ENCODE measurements around the gene ZBTB7A.

ZBTB7A gene

GRCh38 chr19:4038661-4039423, 27.9 kb downstream of the ZBTB7A start:
- FAIRE-seq (no peak), DNase-seq (ENCODE audit: low spot score) (no peak)

DNA sequence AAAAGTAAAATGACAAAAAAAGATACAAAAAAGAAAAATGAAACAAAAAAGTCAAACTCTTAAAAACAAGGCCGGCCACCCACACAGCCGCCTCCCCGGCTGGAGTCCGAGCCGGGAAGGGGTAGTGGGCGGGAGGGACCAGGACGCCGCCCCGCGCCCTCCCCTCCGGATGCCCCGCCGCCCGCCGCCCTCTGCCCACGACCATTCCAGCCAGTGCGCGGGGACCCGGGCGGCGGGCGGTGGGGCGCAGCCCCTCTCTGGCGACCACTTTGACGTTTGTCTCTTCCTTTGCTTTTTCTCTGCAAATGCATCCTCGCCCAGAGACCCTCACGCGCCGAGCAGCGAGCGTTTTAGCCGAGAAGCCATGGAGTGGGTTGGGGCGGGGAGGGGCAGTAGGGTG, 28.6 kb downstream of the ZBTB7A start:
- DNase-seq (ENCODE audit: low spot score) (no peak), FAIRE-seq (no peak)

DNA sequence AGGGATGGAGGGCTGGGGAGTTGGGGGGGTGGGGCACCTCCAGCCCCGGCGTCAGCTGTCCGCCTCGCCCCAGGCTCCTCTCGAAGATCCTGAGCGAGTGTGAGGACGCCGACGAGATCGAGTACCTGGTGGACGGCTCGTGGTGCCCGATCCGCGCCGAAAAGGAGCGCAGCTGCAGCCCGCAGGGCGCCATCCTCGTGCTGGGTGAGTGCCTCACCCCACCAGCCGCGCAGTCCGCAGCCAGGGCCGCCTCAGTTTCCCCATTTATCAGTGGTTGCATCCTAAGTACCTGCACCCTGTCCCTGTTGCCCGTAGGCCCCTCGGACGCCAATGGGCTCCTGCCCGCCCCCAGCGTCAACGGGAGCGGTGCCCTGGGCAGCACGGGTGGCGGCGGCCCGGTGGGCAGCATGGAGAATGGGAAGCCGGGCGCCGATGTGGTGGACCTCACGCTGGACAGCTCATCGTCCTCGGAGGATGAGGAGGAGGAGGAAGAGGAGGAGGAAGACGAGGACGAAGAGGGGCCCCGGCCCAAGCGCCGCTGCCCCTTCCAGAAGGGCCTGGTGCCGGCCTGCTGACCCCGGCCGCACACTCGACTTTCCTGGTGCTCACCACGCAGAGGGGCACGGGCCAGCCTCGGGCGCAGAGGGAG, 29.3 kb downstream of the ZBTB7A start:
- no peak for FAIRE-seq
- DNase-seq (ENCODE audit: low spot score): no peak

DNA sequence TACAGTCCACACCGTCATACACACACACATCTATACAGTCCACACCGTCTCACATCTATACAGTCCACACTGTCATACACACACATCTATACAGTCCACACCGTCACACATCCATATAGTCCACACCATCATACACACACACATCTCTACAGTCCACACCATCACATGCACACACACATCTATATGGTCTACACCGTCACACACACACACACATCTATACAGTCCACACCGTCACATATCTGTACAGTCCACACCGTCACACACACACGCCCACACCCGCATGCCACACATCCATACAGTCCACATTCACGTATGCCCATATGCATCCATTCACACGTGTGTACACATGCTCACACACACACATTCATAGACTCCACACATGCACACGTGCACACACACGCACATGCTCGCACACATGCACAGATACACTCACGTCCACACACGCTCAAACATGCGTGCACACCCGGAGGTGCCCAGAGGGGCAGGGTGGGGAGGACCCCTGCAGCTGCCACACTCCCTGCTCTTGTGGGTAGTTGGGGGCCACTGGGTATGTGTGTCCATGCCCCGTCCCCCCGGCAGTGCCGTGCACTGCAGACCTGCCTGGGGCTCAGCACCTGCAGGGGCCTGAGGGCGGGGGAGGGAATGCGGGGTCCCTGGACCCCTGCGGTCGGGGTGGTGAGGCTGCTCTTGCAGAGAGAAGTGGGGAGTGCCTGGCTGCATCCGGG, 30.0 kb downstream of the ZBTB7A start:
- DNase-seq (ENCODE audit: low spot score) (no peak), FAIRE-seq (no peak)

GRCh38 chr19:4035582-4035981, 31.1 kb downstream of the ZBTB7A start:
- DNase-seq (ENCODE audit: low spot score) (no peak), FAIRE-seq (peak; percentile 99)

DNA sequence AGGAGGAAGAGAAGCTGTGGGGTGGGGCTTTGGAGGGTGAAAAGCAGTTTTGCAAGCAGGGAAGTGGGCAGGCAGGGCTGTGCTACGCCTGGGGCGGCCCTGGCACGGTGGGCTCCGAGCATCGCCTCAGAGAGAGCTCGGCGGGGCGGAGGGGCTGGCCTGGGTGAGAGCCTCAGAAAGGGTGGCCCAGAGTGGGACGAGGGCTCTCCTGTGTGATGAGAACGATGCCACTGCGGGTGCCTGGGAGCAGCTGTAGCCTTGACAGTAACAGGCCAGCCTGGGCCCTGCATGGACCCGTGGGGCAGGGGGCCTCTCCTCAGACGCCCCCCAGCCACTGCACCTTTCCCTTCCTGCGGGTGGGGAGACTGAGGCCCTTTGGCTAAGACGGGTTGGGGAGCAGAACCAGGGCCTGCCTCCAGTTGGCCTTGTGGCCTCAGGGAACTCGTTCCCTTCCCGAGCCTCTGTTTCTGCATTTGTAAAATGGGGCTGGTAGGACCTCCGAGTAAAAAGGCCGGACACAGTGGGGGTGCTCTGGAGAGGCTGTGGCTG, 31.6 kb downstream of the ZBTB7A start:
- DNase-seq (ENCODE audit: low spot score): no peak
- no peak for FAIRE-seq

- DNase-seq (ENCODE audit: low spot score) (no peak), FAIRE-seq (no peak)
Measured at GRCh38 chr19:4034048-4035017, 32.4 kb downstream of the ZBTB7A start.

DNA sequence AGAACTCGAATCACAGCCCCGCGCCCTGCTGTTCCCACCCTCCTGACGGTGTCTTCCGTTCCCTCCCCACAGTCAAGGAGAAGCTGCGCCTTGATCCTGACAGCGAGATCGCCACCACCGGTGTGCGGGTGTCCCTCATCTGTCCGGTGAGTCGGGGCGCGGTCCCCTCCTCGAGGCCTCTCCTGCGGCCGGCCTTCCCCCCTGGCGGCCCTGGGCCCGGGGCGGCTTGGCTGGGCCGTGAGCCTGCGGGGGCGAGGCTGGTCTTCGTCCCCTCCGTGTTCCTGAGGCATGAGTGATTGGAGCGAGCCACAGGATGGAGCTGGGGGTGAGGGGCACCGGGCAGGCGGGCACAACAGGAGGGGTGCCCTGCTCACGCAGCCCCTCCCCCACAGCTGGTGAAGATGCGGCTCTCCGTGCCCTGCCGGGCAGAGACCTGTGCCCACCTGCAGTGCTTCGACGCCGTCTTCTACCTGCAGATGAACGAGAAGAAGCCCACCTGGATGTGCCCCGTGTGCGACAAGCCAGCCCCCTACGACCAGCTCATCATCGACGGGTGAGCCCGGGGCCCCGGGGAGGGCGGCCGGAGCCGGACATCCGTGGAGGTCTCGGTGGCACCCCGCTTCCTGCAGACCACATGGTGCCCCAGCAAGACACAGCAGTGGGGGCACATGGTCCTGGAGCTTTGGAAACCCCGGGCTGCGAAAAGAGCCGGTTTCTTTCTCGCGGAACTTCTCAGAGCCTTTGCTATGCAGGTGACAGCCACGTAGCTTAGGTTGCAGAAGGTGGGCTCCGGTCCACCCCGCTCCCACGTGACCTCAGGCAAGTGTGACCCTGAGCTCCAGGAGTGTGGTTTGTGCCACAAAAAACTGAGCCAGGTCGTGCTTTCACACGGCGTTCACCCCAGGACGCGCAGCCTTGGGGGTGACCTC, 33.4 kb downstream of the ZBTB7A start:
- no peak for FAIRE-seq

DNA sequence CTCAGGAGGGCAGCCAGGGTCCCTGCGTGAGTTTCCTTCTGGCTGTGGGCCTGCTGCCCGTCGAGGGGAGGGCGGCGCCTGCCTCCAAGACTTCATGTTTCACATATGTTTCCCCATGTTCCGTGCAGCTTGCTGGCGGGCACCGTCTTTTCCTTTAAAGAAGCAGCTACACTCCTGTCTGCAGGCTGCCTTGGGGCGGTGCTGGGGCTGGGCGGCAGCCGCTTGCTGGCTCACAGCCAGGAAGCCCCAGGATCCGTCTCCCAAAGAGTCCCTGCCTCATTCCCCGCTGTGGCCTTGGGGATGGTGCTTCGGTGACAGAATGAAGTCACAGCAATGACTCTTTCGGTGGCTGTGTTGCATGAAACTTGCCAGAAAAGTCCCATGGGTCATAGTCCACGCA, 34.3 kb downstream of the ZBTB7A start:
- FAIRE-seq (no peak), DNase-seq (ENCODE audit: low spot score) (no peak)

More for the DNA sequence above, 33.4 kb downstream of the ZBTB7A start:
- no peak for DNase-seq (ENCODE audit: low spot score)

DNA sequence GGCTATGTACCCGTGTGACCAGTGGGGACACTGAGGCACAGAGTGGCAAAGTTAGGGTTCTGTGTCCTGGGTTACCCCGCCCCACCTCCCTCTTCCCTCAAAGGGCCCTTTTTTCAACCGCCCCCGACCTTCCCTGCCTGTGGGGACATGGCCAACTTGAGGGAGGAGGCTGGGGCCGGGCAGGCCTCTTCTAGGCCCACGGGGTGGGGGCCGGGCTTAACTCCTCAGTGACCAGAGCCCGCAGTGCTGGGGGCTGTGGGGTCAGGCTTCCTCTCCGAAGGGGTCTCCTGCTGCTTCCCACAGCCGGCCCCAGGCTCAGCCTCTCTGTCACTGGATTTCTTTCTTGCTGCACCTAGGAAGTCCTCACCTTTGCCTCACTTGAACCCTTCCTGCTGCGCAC, 35.3 kb downstream of the ZBTB7A start:
- DNase-seq (ENCODE audit: low spot score): no peak
- FAIRE-seq: no peak

DNA sequence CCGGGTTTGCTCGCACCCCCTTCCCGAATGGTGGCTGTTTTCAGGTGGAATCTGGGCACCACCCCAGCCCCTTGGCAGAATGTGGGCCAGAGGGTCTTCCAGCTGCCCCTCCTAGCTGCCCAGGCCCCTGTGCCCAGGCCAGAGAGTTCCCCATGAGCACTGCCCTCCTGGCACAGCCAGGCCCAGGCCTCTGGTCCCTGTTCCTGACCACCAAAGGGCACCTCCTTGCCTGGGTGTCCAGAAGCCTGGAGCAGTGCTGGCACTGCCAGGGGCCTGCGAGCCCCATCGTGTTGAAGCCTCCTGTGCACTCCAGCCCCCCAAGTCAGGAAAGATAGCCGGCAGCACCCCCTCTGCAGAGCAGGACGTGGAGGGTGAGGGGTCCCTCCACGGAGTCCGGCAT, 35.7 kb downstream of the ZBTB7A start:
- FAIRE-seq: no peak
- no peak for DNase-seq (ENCODE audit: low spot score)

DNA sequence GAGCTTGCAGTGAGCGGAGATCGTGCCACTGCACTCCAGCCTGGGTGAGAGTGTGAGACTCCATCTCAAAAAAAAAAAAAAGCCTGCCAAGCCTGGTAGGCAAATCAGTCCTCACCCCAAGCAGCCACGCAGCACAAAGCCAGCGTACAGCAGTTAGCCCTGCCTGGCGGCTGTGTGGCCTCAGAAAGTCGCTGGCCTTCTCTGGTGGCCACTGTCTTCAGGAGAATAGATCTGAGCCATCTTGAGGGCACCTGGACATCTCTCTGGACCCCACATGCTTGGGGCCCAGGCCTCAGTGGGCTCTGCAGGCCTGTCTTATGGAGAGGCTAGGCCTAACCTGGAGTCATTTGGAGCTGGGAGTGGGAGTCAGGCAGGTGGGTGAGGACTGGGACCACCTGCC, 36.1 kb downstream of the ZBTB7A start:
- FAIRE-seq (no peak), DNase-seq (ENCODE audit: low spot score) (no peak)

DNA sequence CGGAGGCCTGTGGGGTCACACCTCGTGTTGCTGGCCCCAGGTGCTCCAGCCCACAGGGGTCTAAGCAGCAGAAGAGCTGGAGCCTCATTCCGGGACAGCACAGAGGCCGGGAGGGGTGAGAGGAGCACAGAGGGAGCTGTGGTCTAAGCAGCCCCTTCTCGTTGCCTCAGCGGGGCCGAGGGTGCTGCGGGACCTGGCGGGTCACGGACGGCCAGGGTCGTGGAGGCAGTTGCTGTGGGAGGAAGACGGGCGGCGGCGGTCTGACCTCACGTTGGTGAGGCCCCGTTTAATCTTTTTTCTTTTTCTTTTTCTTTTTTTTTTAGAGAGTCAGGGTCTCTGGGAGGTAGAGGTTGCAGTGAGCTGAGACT, 37.5 kb downstream of the ZBTB7A start:
- no peak for DNase-seq (ENCODE audit: low spot score)
- no peak for FAIRE-seq

GRCh38 chr19:4028334-4029246, 38.1 kb downstream of the ZBTB7A start:
- DNase-seq (ENCODE audit: low spot score) (no peak), FAIRE-seq (no peak)

- no peak for DNase-seq (ENCODE audit: low spot score)
- no peak for FAIRE-seq
Measured at GRCh38 chr19:4027146-4027545, 39.6 kb downstream of the ZBTB7A start.

- DNase-seq (ENCODE audit: low spot score) (no peak), FAIRE-seq (no peak)
Measured at GRCh38 chr19:4025317-4025716, 41.4 kb downstream of the ZBTB7A start.

DNA sequence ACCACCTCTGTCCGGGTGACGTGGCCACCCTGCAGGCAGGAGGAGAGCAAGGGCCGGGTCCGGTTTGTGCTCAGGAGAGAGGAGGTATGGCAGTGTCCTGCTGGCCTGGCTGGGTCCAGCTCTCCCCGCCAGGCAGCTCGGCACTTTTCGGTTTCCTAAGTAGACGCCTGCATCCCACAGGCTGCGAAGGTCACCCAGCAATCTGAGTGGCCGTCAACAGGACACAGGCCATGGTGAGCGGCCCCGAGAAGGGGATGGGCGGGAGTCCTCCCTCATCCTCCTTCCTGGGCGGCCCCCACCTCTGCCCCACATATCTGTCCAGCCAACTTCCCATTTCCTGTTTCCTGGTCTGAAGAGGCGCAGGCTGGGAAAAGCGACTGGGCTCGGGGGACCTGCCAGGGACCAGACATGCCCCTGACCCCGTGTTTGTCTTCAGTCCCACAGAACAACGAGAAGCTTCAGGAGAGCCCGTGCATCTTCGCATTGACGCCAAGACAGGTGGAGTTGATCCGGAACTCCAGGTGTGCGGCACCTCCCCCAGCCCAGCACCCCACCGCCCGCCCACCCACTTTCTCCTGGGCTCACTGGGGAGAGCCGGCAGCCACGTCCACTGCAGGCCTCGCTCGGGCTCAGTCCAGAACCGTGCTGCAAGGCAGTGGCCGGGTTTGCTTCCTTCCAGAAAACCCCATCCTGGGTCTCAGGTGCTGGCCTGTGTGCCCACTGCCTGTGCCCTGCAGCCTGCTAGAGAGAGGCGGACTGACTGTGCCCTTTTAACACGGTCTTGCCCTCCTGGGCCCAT, 42.9 kb downstream of the ZBTB7A start:
- DNase-seq (ENCODE audit: low spot score): no peak
- no peak for FAIRE-seq

DNA sequence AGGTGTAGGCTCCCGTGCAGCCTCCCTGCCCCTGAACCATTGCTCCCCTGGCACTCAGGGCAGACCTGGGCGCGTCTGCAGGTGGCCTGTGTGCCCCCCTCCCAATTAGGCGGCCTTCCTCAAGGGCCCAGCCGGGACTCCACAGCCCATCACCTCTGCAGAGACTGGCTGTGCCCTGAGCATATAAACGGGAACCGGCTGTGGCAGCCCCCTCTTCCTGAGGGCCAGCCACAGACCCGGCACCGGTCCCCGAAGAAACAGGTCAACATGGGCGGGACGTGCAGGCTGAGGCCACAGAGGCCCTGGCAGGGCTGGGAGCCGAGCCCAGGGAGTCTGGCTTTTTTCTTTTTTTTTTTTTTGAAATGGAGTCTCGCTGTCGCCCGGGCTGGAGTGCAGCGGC, 47.1 kb downstream of the ZBTB7A start:
- FAIRE-seq (no peak), DNase-seq (ENCODE audit: low spot score) (no peak)

Measured in urothelium cell line (cell line).